OCI-LY7 (cell line): ENCODE results near the gene ACTBL2.

Source experiments
- EZH2phosphoT487 ChIP-seq: fragments of 200-600 bp; sonication (generic); IDR thresholded peaks from 2 replicates; pipeline ENCODE4 v1.6.1; 2018; ENCODE audit warnings: low read depth, borderline replicate concordance, mild to moderate bottlenecking, mixed run types, antibody characterized with exemption, low read length, moderate library complexity, mixed read lengths
- TF ChIP-seq, protein P1 (sequence below): fragments of 200-600 bp; sonication (generic); conservative IDR thresholded peaks from 2 replicates; pipeline ENCODE4 v1.5.1; 2014; ENCODE audit warnings: mild to moderate bottlenecking, antibody characterized with exemption, low read length, moderate library complexity, mixed read lengths

DNA sequence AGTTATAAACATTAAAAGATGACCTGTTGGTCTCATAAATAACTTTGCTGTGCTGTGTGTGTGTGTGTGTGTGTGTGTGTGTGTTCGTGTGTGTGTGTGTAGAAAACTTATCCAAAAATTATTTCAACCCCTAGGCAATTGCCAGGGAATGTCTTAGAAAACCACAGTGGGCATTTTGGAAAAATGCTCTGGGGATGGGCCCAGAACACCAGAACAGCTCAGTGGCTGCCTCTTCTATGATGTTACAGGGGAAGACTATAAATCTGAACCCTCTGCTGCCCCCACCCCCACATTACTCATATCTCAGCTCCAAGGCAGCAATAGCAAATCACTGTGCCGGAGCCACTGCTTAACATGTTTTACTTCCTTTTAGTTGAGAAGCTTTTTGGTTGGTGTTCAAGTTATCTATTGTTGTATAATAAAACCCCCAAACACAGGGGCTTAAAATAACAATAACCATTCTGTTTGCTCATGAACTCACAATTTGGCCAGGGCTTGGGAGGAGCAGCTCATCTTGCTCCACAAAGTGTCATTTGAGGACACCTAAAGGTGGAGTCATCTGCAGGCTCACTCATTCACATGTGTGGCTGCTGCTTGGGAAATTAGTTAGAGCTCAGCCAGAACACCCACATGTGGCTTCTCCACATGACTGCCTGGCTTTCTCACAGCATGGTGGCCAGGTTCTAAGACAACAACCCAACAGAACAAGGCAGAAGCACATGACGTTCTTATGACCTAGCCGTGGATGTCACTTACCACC lies 40.4 kb downstream of the ACTBL2 start:
- TF ChIP-seq, protein P1, sequence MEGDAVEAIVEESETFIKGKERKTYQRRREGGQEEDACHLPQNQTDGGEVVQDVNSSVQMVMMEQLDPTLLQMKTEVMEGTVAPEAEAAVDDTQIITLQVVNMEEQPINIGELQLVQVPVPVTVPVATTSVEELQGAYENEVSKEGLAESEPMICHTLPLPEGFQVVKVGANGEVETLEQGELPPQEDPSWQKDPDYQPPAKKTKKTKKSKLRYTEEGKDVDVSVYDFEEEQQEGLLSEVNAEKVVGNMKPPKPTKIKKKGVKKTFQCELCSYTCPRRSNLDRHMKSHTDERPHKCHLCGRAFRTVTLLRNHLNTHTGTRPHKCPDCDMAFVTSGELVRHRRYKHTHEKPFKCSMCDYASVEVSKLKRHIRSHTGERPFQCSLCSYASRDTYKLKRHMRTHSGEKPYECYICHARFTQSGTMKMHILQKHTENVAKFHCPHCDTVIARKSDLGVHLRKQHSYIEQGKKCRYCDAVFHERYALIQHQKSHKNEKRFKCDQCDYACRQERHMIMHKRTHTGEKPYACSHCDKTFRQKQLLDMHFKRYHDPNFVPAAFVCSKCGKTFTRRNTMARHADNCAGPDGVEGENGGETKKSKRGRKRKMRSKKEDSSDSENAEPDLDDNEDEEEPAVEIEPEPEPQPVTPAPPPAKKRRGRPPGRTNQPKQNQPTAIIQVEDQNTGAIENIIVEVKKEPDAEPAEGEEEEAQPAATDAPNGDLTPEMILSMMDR, result no peak
- TF ChIP-seq EZH2phosphoT487, result no peak
